IMR-90 (cell line): ENCODE data around the gene CLC. TPM values are rescaled to one million over a fixed set of nuclear protein-coding genes. Genes with fewer than 3 reads are reported as not detected.

Experiments
- ATAC-seq: fragments of 200-7000 bp; cut with Tn5 transposase; 2 replicates; pipeline ENCODE4 v1.9.1; 2020; ENCODE audit warnings: low read depth, mild to moderate bottlenecking, moderate library complexity
- Bru-seq: library from RNA; stranded (reverse); fragments of 400-500 nt; gene quantifications from one replicate; lab custom pipeline; 2021; lab: Mats Ljungman, UMichigan
- BruChase-seq, 2 experiments: library from RNA; stranded (reverse); fragments of 400-500 nt; gene quantifications; one replicate each; lab custom pipeline; 2021; lab: Mats Ljungman, UMichigan
- BruUV-seq: library from RNA; stranded (reverse); fragments of 400-500 nt; replicated peaks from 2 replicates; lab custom pipeline; 2021; lab: Mats Ljungman, UMichigan
- CTCF ChIA-PET: fragments of 300-600 bp; formaldehyde crosslinking; extraction: SDS; loops from one replicate; lab custom pipeline; 2021; ENCODE audit warnings: antibody characterized with exemption; lab: Yijun Ruan, JAX
- POLR2A ChIA-PET: fragments of 300-600 bp; sonication (Branson Sonifier 250); formaldehyde crosslinking; loops from one replicate; lab custom pipeline; 2022; ENCODE audit warnings: antibody characterized with exemption; ENCODE audit not compliant: unreplicated experiment; lab: Charles Lee
- DNase-seq: peaks from one replicate; pipeline ENCODE4 v3.0.0; 2013
- H2AFZ ChIP-seq: replicated peaks from 2 replicates; pipeline ENCODE3; 2013; ENCODE audit warnings: low read length, mild to moderate bottlenecking; ENCODE audit not compliant: poor library complexity
- H2AK5ac ChIP-seq: 2 replicates; pipeline ENCODE4 v1.6.1; 2013; ENCODE audit warnings: low read depth, low read length, inconsistent platforms
- H2AK9ac ChIP-seq: replicated peaks from 2 replicates; pipeline ENCODE3; 2013; ENCODE audit warnings: mild to moderate bottlenecking, low read depth, low read length, moderate library complexity; ENCODE audit not compliant: poor library complexity
- H2BK120ac ChIP-seq: 2 replicates; pipeline ENCODE4 v1.6.1; 2013; ENCODE audit warnings: low read depth, low read length, inconsistent platforms
- H2BK15ac ChIP-seq: 3 replicates; pipeline ENCODE4 v1.6.1; 2013; ENCODE audit warnings: low read depth, low read length, inconsistent platforms
- H2BK20ac ChIP-seq: 2 replicates; pipeline ENCODE4 v1.6.1; 2013; ENCODE audit warnings: low read depth, mild to moderate bottlenecking, inconsistent platforms, low read length, moderate library complexity
- H2BK5ac ChIP-seq: 2 replicates; pipeline ENCODE4 v1.6.1; 2013; ENCODE audit warnings: mild to moderate bottlenecking, low read depth, low read length, inconsistent platforms; ENCODE audit not compliant: poor library complexity, severe bottlenecking
- H3K14ac ChIP-seq: replicated peaks from 2 replicates; pipeline ENCODE4 v1.6.1; 2013; ENCODE audit warnings: low read depth, low read length, inconsistent platforms
- H3K18ac ChIP-seq: 2 replicates; pipeline ENCODE4 v1.6.1; 2013; ENCODE audit warnings: low read depth, low read length, control low read depth
- H3K23ac ChIP-seq: 2 replicates; pipeline ENCODE4 v1.6.1; 2013; ENCODE audit warnings: low read depth, low read length, inconsistent platforms
- H3K27ac ChIP-seq: 2 replicates; pipeline ENCODE4 v1.5.1; 2013; ENCODE audit warnings: mild to moderate bottlenecking, control low read depth, low read length; ENCODE audit not compliant: insufficient read depth
- H3K27me3 ChIP-seq: 2 replicates; pipeline ENCODE4 v1.6.1; 2013; ENCODE audit warnings: low read length; ENCODE audit not compliant: control insufficient read depth, insufficient read depth
- H3K36me3 ChIP-seq: 2 replicates; pipeline ENCODE4 v1.6.1; 2013; ENCODE audit warnings: low read length, mixed read lengths; ENCODE audit not compliant: control insufficient read depth, insufficient read depth
- H3K4ac ChIP-seq: 2 replicates; pipeline ENCODE4 v1.6.1; 2013; ENCODE audit warnings: low read depth, low read length, inconsistent platforms
- H3K4me1 ChIP-seq: 2 replicates; pipeline ENCODE4 v1.6.1; 2013; ENCODE audit warnings: low read length, mixed read lengths; ENCODE audit not compliant: control insufficient read depth, insufficient read depth
- H3K4me2 ChIP-seq: 2 replicates; pipeline ENCODE4 v1.6.1; 2013; ENCODE audit warnings: low read depth, mild to moderate bottlenecking, control low read depth, low read length, moderate library complexity
- H3K4me3 ChIP-seq: 2 replicates; pipeline ENCODE4 v1.5.1; 2013; ENCODE audit warnings: low read depth, mild to moderate bottlenecking, control low read depth, low read length, moderate library complexity; ENCODE audit not compliant: insufficient read depth
- H3K56ac ChIP-seq: 2 replicates; pipeline ENCODE4 v1.6.1; 2013; ENCODE audit warnings: low read length, inconsistent platforms; ENCODE audit not compliant: insufficient read depth; ENCODE audit errors: extremely low read depth
- H3K79me1 ChIP-seq, 2 experiments: 2 replicates each; pipeline ENCODE4 v1.6.1; 2013; ENCODE audit warnings: low read length in 2 of 2, inconsistent platforms in 1 of 2, low read depth in 1 of 2
- H3K9ac ChIP-seq: 2 replicates; pipeline ENCODE4 v1.6.1; 2013; ENCODE audit warnings: low read depth, low read length, control low read depth
- H3K9me1 ChIP-seq: 2 replicates; pipeline ENCODE4 v1.6.1; 2013; ENCODE audit warnings: low read length, inconsistent platforms; ENCODE audit not compliant: insufficient read depth
- H3K9me3 ChIP-seq: 2 replicates; pipeline ENCODE4 v1.6.1; 2013; ENCODE audit warnings: low read length; ENCODE audit not compliant: control insufficient read depth, insufficient read depth
- H4K20me1 ChIP-seq: 2 replicates; pipeline ENCODE4 v1.6.1; 2013; ENCODE audit warnings: low read length, inconsistent platforms; ENCODE audit not compliant: insufficient read depth
- H4K5ac ChIP-seq: 2 replicates; pipeline ENCODE4 v1.6.1; 2013; ENCODE audit warnings: mild to moderate bottlenecking, low read depth, low read length, control low read depth
- H4K8ac ChIP-seq, 2 experiments: 2 replicates each; pipeline ENCODE4 v1.6.1; 2013; ENCODE audit warnings: low read depth in 2 of 2, low read length in 2 of 2, control low read depth in 1 of 2, inconsistent platforms in 1 of 2
- H4K91ac ChIP-seq: 2 replicates; pipeline ENCODE4 v1.6.1; 2013; ENCODE audit warnings: low read depth, low read length, inconsistent platforms; ENCODE audit not compliant: insufficient read depth
- FOS ChIP-seq: fragments of 150-350 bp; IDR thresholded peaks from 2 replicates; pipeline ENCODE4 v1.6.1; 2016; ENCODE audit warnings: low read depth, low read length
- MAZ ChIP-seq: IDR thresholded peaks from 2 replicates; pipeline ENCODE4 v1.6.1; 2012; ENCODE audit warnings: low read depth, mild to moderate bottlenecking, low read length, improper control_type of control experiment, moderate library complexity, borderline replicate concordance
- MXI1 ChIP-seq: IDR thresholded peaks from 2 replicates; pipeline ENCODE4 v1.6.1; 2012; ENCODE audit warnings: low read depth, mild to moderate bottlenecking, low read length, moderate library complexity, borderline replicate concordance
- RCOR1 ChIP-seq: IDR thresholded peaks from 2 replicates; pipeline ENCODE4 v1.6.1; 2012; ENCODE audit warnings: mild to moderate bottlenecking, low read length, improper control_type of control experiment; ENCODE audit not compliant: insufficient replicate concordance
- RFX5 ChIP-seq: IDR thresholded peaks from 2 replicates; pipeline ENCODE4 v1.8.0; 2012; ENCODE audit warnings: low read depth, mild to moderate bottlenecking, low read length, moderate library complexity
- SMC3 ChIP-seq: fragments of 150-350 bp; IDR thresholded peaks from 2 replicates; pipeline ENCODE4 v1.6.1; 2016; ENCODE audit warnings: low read depth, mild to moderate bottlenecking, antibody characterized with exemption, low read length, moderate library complexity
- WGBS, 2 experiments: methylation state at CpG; one replicate each; pipeline versions ENCODE4 v1.1.5 to v1.1.7; 2013; ENCODE audit warnings: missing lambda C conversion rate in 2 of 2; ENCODE audit not compliant: insufficient read length in 1 of 2; ENCODE audit errors: extremely low coverage in 2 of 2; 5-methylcytosine and 5-hydroxymethylcytosine counted together
- dilution Hi-C: fragments of 300-500 bp; cut with HindIII; formaldehyde crosslinking; loops from one replicate; pipeline ENCODE4 v1.14.3; 2018; ENCODE audit warnings: low sequenced_read_pairs; ENCODE audit not compliant: unreplicated experiment
- in situ Hi-C: fragments of 300-500 bp; cut with MboI; formaldehyde crosslinking; loops from 3 replicates; pipeline ENCODE4 v1.14.3; 2019; ENCODE audit warnings: low sequenced_read_pairs, inconsistent platforms, mixed read lengths
- intact Hi-C: fragments of 100-400 bp; cut with micrococcal nuclease; formaldehyde crosslinking; loops from 2 replicates; pipeline ENCODE4 v1.10.0; 2022
- long read RNA-seq: library from polyadenylated mRNA; unstranded; transcript quantifications from one replicate; pipeline ENCODE4 v2.0.0, GENCODE V29; 2021; ENCODE audit not compliant: unreplicated experiment
- polyA plus RNA-seq, 3 experiments: library from polyadenylated mRNA; depleted of rRNA; stranded (reverse); fragments of >200 nt; gene quantifications; 2 replicates each; pipeline ENCODE4 v1.2.3, GENCODE V29; 2012; ENCODE audit warnings: low replicate concordance in 1 of 3
- total RNA-seq: library from RNA; depleted of rRNA; stranded (reverse); fragments of >200 nt; gene quantifications from 2 replicates; pipeline ENCODE4 v1.2.3, GENCODE V29; 2012; rRNA removed
- TF ChIP-seq, protein P1 (sequence below): conservative IDR thresholded peaks from 2 replicates; pipeline ENCODE4 v1.5.1; 2012; ENCODE audit warnings: mild to moderate bottlenecking, low read depth, low read length, improper control_type of control experiment

The CLC gene
- total RNA-seq (not detected in 2 replicates), polyA plus RNA-seq (2012; rRNA removed) (not detected in 2 replicates), Bru-seq, nascent RNA (percentile 17 among the genes with signal in this experiment), BruChase-seq, experiment 1, labeled RNA remaining after a 6-hour chase (not detected), BruChase-seq, experiment 2, labeled RNA remaining after a 2-hour chase (percentile 17 among the genes with signal in this experiment)
- not detected in 2 replicates for polyA plus RNA-seq (2012; cell fraction: cytosol; rRNA removed)
- not detected in 2 replicates for polyA plus RNA-seq (2012; cell fraction: nucleus; rRNA removed; ENCODE audit: low replicate concordance)
- long read RNA-seq, result 0 reads

DNA sequence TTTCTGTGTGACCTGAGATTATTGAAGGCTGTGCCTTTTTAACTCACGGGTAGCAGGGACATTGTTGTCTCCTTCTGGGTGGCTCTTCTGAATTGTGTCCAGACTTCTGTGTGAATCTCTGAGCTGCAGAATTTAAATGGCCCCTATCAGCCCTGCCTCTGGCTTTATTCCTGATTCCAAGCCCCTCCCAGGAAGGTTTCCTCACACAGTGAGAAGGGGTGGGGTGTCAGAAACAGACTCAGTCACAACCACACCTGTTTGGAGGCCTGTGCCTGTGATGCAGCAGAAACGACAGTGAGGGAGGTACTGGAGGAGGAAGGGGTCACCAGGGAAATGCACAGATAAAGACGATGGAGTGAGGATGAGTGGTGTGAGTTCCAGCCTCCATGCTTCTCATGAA is at the start of gene CLC:
Gene CLC (minus strand): TSS at position 139 of the 400 bp plus-strand sequence. CDS start 77 bp downstream, at position 62.
- Histone ChIP-seq H2BK5ac (no peak within 1 kb of the TSS), H3K9ac (no peak within 1 kb of the TSS), H3K23ac (no peak within 1 kb of the TSS), H3K4me2 (no peak within 1 kb of the TSS), H4K20me1 (no peaks in the 10 kb centered on the region), H2AK5ac (no peak within 1 kb of the TSS), H2BK15ac (no peak within 1 kb of the TSS), H2BK20ac (no peak within 1 kb of the TSS), H3K4me1 (no peaks in the 10 kb centered on the region), H3K4ac (no peak within 1 kb of the TSS), H4K5ac (no peak within 1 kb of the TSS), H3K9me1 (no peaks in the 10 kb centered on the region), H3K18ac (no peak within 1 kb of the TSS), H3K56ac (no peak within 1 kb of the TSS; the same call in 1 of the 2 replicates), H2AK9ac (peak within 1 kb of the TSS; percentile 42), H4K8ac (no peak within 1 kb of the TSS), H2AFZ (no peak within 1 kb of the TSS), H3K36me3 (no peaks in the 10 kb centered on the region), H3K27ac (no peak within 1 kb of the TSS), H3K79me1 (no peaks in the 10 kb centered on the region), H3K9me3 (no peaks in the 10 kb centered on the region), H3K14ac (no peak within 1 kb of the TSS), H2BK120ac (no peak within 1 kb of the TSS), H3K27me3 (no peaks in the 10 kb centered on the region), H4K91ac (no peak within 1 kb of the TSS), H3K4me3 (no peak within 1 kb of the TSS)
- ATAC-seq (no peak), DNase-seq (no peak)
- no CpG with 5 or more reads among the region's 3 CpGs for whole genome bisulfite sequencing, 2 experiments
- intact Hi-C loops (no loop called here), dilution Hi-C loops (no loop called here), in situ Hi-C loops (no loop called here)
- no peak for TF ChIP-seq MXI1
- TF ChIP-seq FOS, result no peak
- TF ChIP-seq SMC3, result no peak
- TF ChIP-seq, protein P1, sequence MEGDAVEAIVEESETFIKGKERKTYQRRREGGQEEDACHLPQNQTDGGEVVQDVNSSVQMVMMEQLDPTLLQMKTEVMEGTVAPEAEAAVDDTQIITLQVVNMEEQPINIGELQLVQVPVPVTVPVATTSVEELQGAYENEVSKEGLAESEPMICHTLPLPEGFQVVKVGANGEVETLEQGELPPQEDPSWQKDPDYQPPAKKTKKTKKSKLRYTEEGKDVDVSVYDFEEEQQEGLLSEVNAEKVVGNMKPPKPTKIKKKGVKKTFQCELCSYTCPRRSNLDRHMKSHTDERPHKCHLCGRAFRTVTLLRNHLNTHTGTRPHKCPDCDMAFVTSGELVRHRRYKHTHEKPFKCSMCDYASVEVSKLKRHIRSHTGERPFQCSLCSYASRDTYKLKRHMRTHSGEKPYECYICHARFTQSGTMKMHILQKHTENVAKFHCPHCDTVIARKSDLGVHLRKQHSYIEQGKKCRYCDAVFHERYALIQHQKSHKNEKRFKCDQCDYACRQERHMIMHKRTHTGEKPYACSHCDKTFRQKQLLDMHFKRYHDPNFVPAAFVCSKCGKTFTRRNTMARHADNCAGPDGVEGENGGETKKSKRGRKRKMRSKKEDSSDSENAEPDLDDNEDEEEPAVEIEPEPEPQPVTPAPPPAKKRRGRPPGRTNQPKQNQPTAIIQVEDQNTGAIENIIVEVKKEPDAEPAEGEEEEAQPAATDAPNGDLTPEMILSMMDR, result no peak
- TF ChIP-seq RCOR1, result no peak
- no peak for TF ChIP-seq MAZ
- TF ChIP-seq RFX5, result no peak
- POLR2A ChIA-PET, result no interaction called here
- CTCF ChIA-PET, result no interaction called here
- no TSS peak for BruUV-seq
